GM12878 (cell line): Measurements from ENCODE around the gene PITX1. TPM values are rescaled to one million over a fixed set of nuclear protein-coding genes. Genes with fewer than 3 reads are reported as not detected.

ENCODE experiments used
- ATAC-seq: fragments of 200-7000 bp; cut with Tn5 transposase; 3 replicates; pipeline ENCODE4 v1.9.1; 2020; ENCODE audit warnings: mild to moderate bottlenecking, moderate library complexity
- BruUV-seq: library from RNA; stranded (reverse); fragments of 400-500 nt; replicated peaks from 2 replicates; lab custom pipeline; 2021; lab: Mats Ljungman, UMichigan
- CTCF ChIA-PET: fragments of 300-600 bp; sonication (Branson Sonifier 250); formaldehyde crosslinking; extraction: SDS; loops from one replicate; lab custom pipeline; 2021; ENCODE audit warnings: inconsistent platforms; lab: Yijun Ruan, JAX
- POLR2A ChIA-PET: fragments of 350-600 bp; formaldehyde crosslinking; extraction: SDS; loops from one replicate; lab custom pipeline; 2021; ENCODE audit warnings: inconsistent platforms; lab: Charles Lee
- RAD21 ChIA-PET: fragments of 300-600 bp; sonication (Branson Sonifier 250); formaldehyde crosslinking; loops from one replicate; lab custom pipeline; 2023; ENCODE audit warnings: antibody characterized with exemption; ENCODE audit not compliant: unreplicated experiment; lab: Charles Lee
- SMC1A ChIA-PET: fragments of 300-600 bp; sonication (Branson Sonifier 250); formaldehyde crosslinking; loops from one replicate; lab custom pipeline; 2023; ENCODE audit not compliant: unreplicated experiment, uncharacterized antibody; lab: Charles Lee
- DNase-seq: peaks from one replicate; pipeline ENCODE4 v3.0.0-alpha.2; 2011; ENCODE audit warnings: low read depth, low spot score
- FAIRE-seq: peaks from 3 replicates; lab custom pipeline; 2011; peaks lifted over from hg19 to GRCh38; lab: Jason Lieb, UNC
- H2AFZ ChIP-seq: 2 replicates; pipeline ENCODE4 v1.6.0; 2011; ENCODE audit warnings: low read depth, low read length, control low read depth; ENCODE audit not compliant: control insufficient read depth
- H3K27ac ChIP-seq: 2 replicates; pipeline ENCODE4 v1.5.1; 2011; ENCODE audit warnings: control low read depth; ENCODE audit not compliant: control insufficient read depth, insufficient read depth
- H3K27me3 ChIP-seq, 2 experiments: replicated peaks in 1 of 2; 2 replicates each; pipeline versions ENCODE4 v1.6.0 to v1.6.1; 2011; ENCODE audit warnings: low read length in 1 of 2; ENCODE audit not compliant: control insufficient read depth in 2 of 2, insufficient read depth in 2 of 2
- H3K36me3 ChIP-seq, 2 experiments: 2 replicates each; pipeline ENCODE4 v1.5.1; 2011; ENCODE audit warnings: low read length in 1 of 2; ENCODE audit not compliant: control insufficient read depth in 2 of 2, insufficient read depth in 2 of 2
- H3K4me1 ChIP-seq: 2 replicates; pipeline ENCODE4 v1.6.1; 2011; ENCODE audit warnings: mild to moderate bottlenecking, low read length, moderate library complexity, mixed read lengths; ENCODE audit not compliant: control insufficient read depth, insufficient read depth
- H3K4me2 ChIP-seq: 2 replicates; pipeline ENCODE4 v1.6.0; 2011; ENCODE audit warnings: control low read depth; ENCODE audit not compliant: control insufficient read depth, insufficient read depth
- H3K4me3 ChIP-seq: fragments of 200-600 bp; sonication (generic); 2 replicates; pipeline ENCODE4 v1.5.1; 2016
- H3K79me2 ChIP-seq: 2 replicates; pipeline ENCODE4 v1.6.0; 2011; ENCODE audit warnings: low read length; ENCODE audit not compliant: control insufficient read depth, insufficient read depth
- H3K9ac ChIP-seq: 2 replicates; pipeline ENCODE4 v1.8.0; 2011; ENCODE audit warnings: low read length, control low read depth, mixed read lengths; ENCODE audit not compliant: control insufficient read depth, insufficient read depth
- H3K9me3 ChIP-seq: replicated peaks from 3 replicates; pipeline ENCODE4 v1.5.1; 2011; ENCODE audit warnings: mild to moderate bottlenecking, low read length; ENCODE audit not compliant: control insufficient read depth, insufficient read depth
- H4K20me1 ChIP-seq: 2 replicates; pipeline ENCODE4 v1.6.0; 2011; ENCODE audit not compliant: control insufficient read depth, insufficient read depth
- CBX5 ChIP-seq: sonication (generic); IDR thresholded peaks from 2 replicates; pipeline ENCODE4 v1.6.1; 2016; ENCODE audit warnings: low read depth, moderate library complexity, mild to moderate bottlenecking, inconsistent platforms
- GATAD2B ChIP-seq: fragments of 450-650 bp; conservative IDR thresholded peaks from 2 replicates; pipeline ENCODE4 v1.6.1; 2017; ENCODE audit warnings: low read depth, mild to moderate bottlenecking, moderate library complexity
- IKZF1 ChIP-seq: fragments of 450-650 bp; conservative IDR thresholded peaks from 2 replicates; pipeline ENCODE4 v1.6.1; 2017; ENCODE audit warnings: antibody characterized with exemption, mild to moderate bottlenecking
- NFIC ChIP-seq: IDR thresholded peaks from 2 replicates; pipeline ENCODE4 v1.6.1; 2012; ENCODE audit warnings: low read depth, mild to moderate bottlenecking, inconsistent platforms, low read length, moderate library complexity
- NR2C2 ChIP-seq: IDR thresholded peaks from 2 replicates; pipeline ENCODE4 v1.6.1; 2011; ENCODE audit warnings: borderline replicate concordance, low read depth; ENCODE audit not compliant: control insufficient read depth, insufficient read length
- RAD21 ChIP-seq: IDR thresholded peaks from 2 replicates; pipeline ENCODE4 v1.6.1; 2011; ENCODE audit warnings: mild to moderate bottlenecking, low read depth, low read length, moderate library complexity; ENCODE audit not compliant: insufficient read depth
- RAD51 ChIP-seq: fragments of 450-650 bp; IDR thresholded peaks from 2 replicates; pipeline ENCODE4 v1.6.1; 2016; ENCODE audit warnings: moderate library complexity, mild to moderate bottlenecking, inconsistent platforms
- RCOR1 ChIP-seq: conservative IDR thresholded peaks from 2 replicates; pipeline ENCODE4 v1.6.1; 2012; ENCODE audit warnings: low read depth, low read length, improper control_type of control experiment
- SUPT20H ChIP-seq: IDR thresholded peaks from 2 replicates; pipeline ENCODE4 v1.6.1; 2011; ENCODE audit warnings: low read depth, mild to moderate bottlenecking, low read length, moderate library complexity, borderline replicate concordance; ENCODE audit not compliant: control insufficient read depth
- TBL1XR1 ChIP-seq: IDR thresholded peaks from 2 replicates; pipeline ENCODE4 v1.6.1; 2012; ENCODE audit warnings: low read depth, low read length, improper control_type of control experiment
- ZBED1 ChIP-seq: IDR thresholded peaks from 2 replicates; pipeline ENCODE4 v1.6.1; 2016; ENCODE audit warnings: borderline replicate concordance
- ZNF24 ChIP-seq: fragments of 450-650 bp; IDR thresholded peaks from 2 replicates; pipeline ENCODE4 v1.6.1; 2017; ENCODE audit warnings: antibody characterized with exemption, mild to moderate bottlenecking
- WGBS: methylation state at CpG from one replicate; pipeline ENCODE4 v1.1.6; 2016; ENCODE audit warnings: low lambda C conversion rate; ENCODE audit not compliant: insufficient replicate concordance, insufficient coverage; ENCODE audit errors: missing lambda C conversion rate; 5-methylcytosine and 5-hydroxymethylcytosine counted together
- in situ Hi-C: fragments of 300-500 bp; cut with MboI; formaldehyde crosslinking; loops from 9 replicates; pipeline ENCODE4 v1.14.3; 2018; ENCODE audit warnings: mixed read lengths
- intact Hi-C: fragments of 100-400 bp; cut with micrococcal nuclease; formaldehyde crosslinking; loops from one replicate; pipeline ENCODE4 v1.14.2; 2022; ENCODE audit not compliant: unreplicated experiment
- polyA plus RNA-seq, 11 experiments: library from polyadenylated mRNA; depleted of rRNA in 4 of 11; unstranded in 6 of 11; stranded (reverse) in 5 of 11; fragments of >200 nt; fragmentation: Nextera tagmentation in 4 of 11; fragmentation: Illumina TruSeq in 1 of 11; extraction: Ambion mirVana in 4 of 11; extraction: Trizol in 1 of 11; gene quantifications; 1 replicate in 1 of 11; 2 replicates in 10 of 11; pipeline versions ENCODE4 v1.2.1 to v1.2.3, GENCODE V29; 2011 to 2016; ENCODE audit warnings: inconsistent platforms in 2 of 11, missing spikeins in 2 of 11, low read depth in 1 of 11
- total RNA-seq, 4 experiments: library from RNA; depleted of rRNA in 3 of 4; stranded (reverse); fragments of >200 nt in 3 of 4; fragmentation: Illumina TruSeq in 1 of 4; extraction: Trizol in 1 of 4; gene quantifications; 2 replicates each; pipeline versions ENCODE4 v1.2.1 to v1.2.3, GENCODE V29; 2013 to 2021
- TF ChIP-seq, protein P1 (sequence below): fragments of 450-650 bp; IDR thresholded peaks from 2 replicates; pipeline ENCODE4 v1.6.1; 2017; ENCODE audit warnings: mild to moderate bottlenecking, low read depth, inconsistent platforms; ENCODE audit not compliant: poor library complexity, severe bottlenecking
- TF ChIP-seq, protein P2 (sequence below): IDR thresholded peaks from 2 replicates; pipeline ENCODE4 v1.6.1; 2012; ENCODE audit warnings: low read depth, low read length, improper control_type of control experiment
- TF ChIP-seq, protein P3 (sequence below): IDR thresholded peaks from 2 replicates; pipeline ENCODE4 v1.6.1; 2011; ENCODE audit warnings: low read depth, low read length, improper control_type of control experiment, borderline replicate concordance
- TF ChIP-seq, protein P4 (sequence below): fragments of 450-650 bp; formaldehyde crosslinking; IDR thresholded peaks from 2 replicates; pipeline ENCODE4 v1.4.0; 2022; ENCODE audit warnings: mild to moderate bottlenecking, moderate library complexity

Gene PITX1
- total and polyA plus RNA-seq, 10 of the 15 experiments (the other 5 are each of a cell fraction or from before 2014, with no cell fraction given) = 0.16 to 1.1 (median 0.68) TPM; not detected in 5

DNA sequence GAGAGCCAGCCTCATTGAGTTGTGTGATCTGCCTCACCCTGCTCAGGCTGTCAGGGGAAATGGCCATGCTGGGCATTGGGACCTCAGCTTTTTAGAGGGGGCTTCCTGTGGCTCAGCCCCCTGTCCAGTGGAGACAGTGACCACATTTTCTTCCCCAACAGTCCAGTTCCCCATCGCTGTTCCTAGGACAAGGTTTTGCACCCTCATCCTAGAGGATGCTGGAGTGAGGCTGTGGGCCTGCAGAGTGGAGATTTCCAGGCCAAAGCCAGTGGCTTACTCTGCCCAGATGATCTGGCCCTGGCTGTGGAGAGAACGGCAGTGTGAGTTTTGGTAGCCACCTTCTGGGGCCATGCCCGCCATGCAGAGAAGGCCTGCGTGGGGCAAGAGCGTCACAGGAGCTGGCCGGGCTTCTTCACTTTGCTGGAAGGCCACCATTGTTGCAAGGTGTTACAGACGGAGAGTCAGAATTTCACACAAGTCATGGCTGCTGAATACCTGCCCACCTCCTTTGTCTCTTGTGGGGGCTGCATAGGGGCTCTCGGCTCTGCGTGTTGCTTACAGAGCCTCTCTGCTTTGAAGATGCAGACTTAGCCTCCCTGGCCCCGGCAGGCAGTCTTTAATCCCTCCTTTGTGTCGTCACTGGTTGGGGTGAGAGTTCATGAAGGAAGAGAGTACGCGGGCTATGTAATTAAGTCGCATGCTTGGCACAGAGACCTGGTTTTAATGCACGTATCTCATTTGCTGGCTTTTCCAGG is 35.2 kb upstream of the PITX1 start:
- intact Hi-C loops = no loop called here
- 28% methylated on average over 15 of the region's 15 CpGs for WGBS

More for the DNA sequence above, 35.2 kb upstream of the PITX1 start:
- SMC1A ChIA-PET = no interaction called here
- DNase-seq (no peak), FAIRE-seq (no peak), ATAC-seq (no peak)
- Histone ChIP-seq H3K27ac (no peak overlapping the region), H3K27me3 (no peaks in the 10 kb centered on the region; a peak in 1 of 4 replicates), H3K4me1 (no peaks in the 10 kb centered on the region), H4K20me1 (no peaks in the 10 kb centered on the region), H3K4me3 (no peak overlapping the region), H3K9me3 (no peaks in the 10 kb centered on the region), H3K79me2 (no peaks in the 10 kb centered on the region), H3K4me2 (no peak overlapping the region), H3K9ac (no peak overlapping the region), H2AFZ (no peak overlapping the region), H3K36me3 (no peaks in the 10 kb centered on the region)
- RAD21 ChIA-PET = no interaction called here
- BruUV-seq = no TSS peak
- TF ChIP-seq SUPT20H = no peak
- no peak for TF ChIP-seq IKZF1
- TF ChIP-seq, protein P1, sequence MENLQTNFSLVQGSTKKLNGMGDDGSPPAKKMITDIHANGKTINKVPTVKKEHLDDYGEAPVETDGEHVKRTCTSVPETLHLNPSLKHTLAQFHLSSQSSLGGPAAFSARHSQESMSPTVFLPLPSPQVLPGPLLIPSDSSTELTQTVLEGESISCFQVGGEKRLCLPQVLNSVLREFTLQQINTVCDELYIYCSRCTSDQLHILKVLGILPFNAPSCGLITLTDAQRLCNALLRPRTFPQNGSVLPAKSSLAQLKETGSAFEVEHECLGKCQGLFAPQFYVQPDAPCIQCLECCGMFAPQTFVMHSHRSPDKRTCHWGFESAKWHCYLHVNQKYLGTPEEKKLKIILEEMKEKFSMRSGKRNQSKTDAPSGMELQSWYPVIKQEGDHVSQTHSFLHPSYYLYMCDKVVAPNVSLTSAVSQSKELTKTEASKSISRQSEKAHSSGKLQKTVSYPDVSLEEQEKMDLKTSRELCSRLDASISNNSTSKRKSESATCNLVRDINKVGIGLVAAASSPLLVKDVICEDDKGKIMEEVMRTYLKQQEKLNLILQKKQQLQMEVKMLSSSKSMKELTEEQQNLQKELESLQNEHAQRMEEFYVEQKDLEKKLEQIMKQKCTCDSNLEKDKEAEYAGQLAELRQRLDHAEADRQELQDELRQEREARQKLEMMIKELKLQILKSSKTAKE = no peak
- no peak for TF ChIP-seq NFIC
- TF ChIP-seq CBX5 = no peak
- no peak for TF ChIP-seq RCOR1
- TF ChIP-seq, protein P2, sequence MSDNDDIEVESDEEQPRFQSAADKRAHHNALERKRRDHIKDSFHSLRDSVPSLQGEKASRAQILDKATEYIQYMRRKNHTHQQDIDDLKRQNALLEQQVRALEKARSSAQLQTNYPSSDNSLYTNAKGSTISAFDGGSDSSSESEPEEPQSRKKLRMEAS = no peak
- TF ChIP-seq, protein P3, sequence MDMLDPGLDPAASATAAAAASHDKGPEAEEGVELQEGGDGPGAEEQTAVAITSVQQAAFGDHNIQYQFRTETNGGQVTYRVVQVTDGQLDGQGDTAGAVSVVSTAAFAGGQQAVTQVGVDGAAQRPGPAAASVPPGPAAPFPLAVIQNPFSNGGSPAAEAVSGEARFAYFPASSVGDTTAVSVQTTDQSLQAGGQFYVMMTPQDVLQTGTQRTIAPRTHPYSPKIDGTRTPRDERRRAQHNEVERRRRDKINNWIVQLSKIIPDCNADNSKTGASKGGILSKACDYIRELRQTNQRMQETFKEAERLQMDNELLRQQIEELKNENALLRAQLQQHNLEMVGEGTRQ = no peak
- TF ChIP-seq ZBED1 = no peak
- TF ChIP-seq RAD51 = no peak
- TF ChIP-seq TBL1XR1 = no peak
- no peak for TF ChIP-seq RAD21
- no peak for TF ChIP-seq ZNF24
- no peak for TF ChIP-seq NR2C2
- no peak for TF ChIP-seq GATAD2B
- TF ChIP-seq, protein P4, sequence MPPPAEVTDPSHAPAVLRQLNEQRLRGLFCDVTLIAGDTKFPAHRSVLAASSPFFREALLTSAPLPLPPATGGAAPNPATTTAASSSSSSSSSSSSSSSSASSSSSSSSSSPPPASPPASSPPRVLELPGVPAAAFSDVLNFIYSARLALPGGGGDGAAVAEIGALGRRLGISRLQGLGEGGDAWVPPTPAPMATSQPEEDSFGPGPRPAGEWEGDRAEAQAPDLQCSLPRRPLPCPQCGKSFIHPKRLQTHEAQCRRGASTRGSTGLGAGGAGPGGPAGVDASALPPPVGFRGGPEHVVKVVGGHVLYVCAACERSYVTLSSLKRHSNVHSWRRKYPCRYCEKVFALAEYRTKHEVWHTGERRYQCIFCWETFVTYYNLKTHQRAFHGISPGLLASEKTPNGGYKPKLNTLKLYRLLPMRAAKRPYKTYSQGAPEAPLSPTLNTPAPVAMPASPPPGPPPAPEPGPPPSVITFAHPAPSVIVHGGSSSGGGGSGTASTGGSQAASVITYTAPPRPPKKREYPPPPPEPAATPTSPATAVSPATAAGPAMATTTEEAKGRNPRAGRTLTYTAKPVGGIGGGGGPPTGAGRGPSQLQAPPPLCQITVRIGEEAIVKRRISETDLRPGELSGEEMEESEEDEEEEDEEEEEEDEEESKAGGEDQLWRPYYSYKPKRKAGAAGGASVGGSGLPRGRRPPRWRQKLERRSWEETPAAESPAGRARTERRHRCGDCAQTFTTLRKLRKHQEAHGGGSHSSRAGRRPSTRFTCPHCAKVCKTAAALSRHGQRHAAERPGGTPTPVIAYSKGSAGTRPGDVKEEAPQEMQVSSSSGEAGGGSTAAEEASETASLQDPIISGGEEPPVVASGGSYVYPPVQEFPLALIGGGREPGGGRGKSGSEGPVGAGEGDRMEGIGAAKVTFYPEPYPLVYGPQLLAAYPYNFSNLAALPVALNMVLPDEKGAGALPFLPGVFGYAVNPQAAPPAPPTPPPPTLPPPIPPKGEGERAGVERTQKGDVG (CRISPR knock-in tag) = no peak
- POLR2A ChIA-PET = no interaction called here
- CTCF ChIA-PET = no interaction called here
- in situ Hi-C loops = no loop called here
